H1 (cell line): ENCODE measurements around the gene FOSL1. TPM values are rescaled to one million over a fixed set of nuclear protein-coding genes. Genes with fewer than 3 reads are reported as not detected.

Experiments used
- CTCF ChIA-PET: fragments of 300-600 bp; sonication (Branson Sonifier 250); formaldehyde crosslinking; loops from one replicate; lab custom pipeline; 2021; ENCODE audit not compliant: partially characterized antibody; lab: Charles Lee
- POLR2A ChIA-PET: fragments of 300-600 bp; sonication (Branson Sonifier 250); formaldehyde crosslinking; loops from one replicate; lab custom pipeline; 2021; ENCODE audit warnings: inconsistent platforms; ENCODE audit not compliant: partially characterized antibody; lab: Charles Lee
- DNase-seq, 2 experiments: peaks; one replicate each; pipeline versions ENCODE4 v3.0.0 to v3.0.0-alpha.2; 2010 to 2022; ENCODE audit warnings: low spot score in 2 of 2, low read depth in 1 of 2, mixed read lengths in 1 of 2
- FAIRE-seq: peaks from 2 replicates; lab custom pipeline; 2011; peaks lifted over from hg19 to GRCh38; lab: Jason Lieb, UNC
- H2AFZ ChIP-seq: 2 replicates; pipeline ENCODE4 v1.8.1; 2012; ENCODE audit warnings: low read length, inconsistent platforms
- H2AK5ac ChIP-seq: 2 replicates; pipeline ENCODE4 v1.6.1; 2013; ENCODE audit warnings: low read depth, low read length
- H2BK120ac ChIP-seq: replicated peaks from 2 replicates; pipeline ENCODE3; 2013; ENCODE audit warnings: low read depth, low read length, inconsistent platforms
- H2BK12ac ChIP-seq: 2 replicates; pipeline ENCODE4 v1.6.1; 2013; ENCODE audit warnings: low read depth, low read length
- H2BK15ac ChIP-seq: 2 replicates; pipeline ENCODE4 v1.6.1; 2013; ENCODE audit warnings: low read length
- H2BK20ac ChIP-seq: 2 replicates; pipeline ENCODE4 v1.6.1; 2013; ENCODE audit warnings: low read length
- H2BK5ac ChIP-seq: 2 replicates; pipeline ENCODE4 v1.6.1; 2013; ENCODE audit warnings: low read depth, low read length
- H3K14ac ChIP-seq: 2 replicates; pipeline ENCODE4 v1.6.1; 2013; ENCODE audit warnings: inconsistent platforms; ENCODE audit not compliant: insufficient read length
- H3K18ac ChIP-seq: 2 replicates; pipeline ENCODE4 v1.6.1; 2013; ENCODE audit warnings: low read length; ENCODE audit errors: extremely low read depth
- H3K23ac ChIP-seq: 2 replicates; pipeline ENCODE4 v1.6.1; 2013; ENCODE audit warnings: inconsistent platforms; ENCODE audit not compliant: insufficient read length
- H3K23me2 ChIP-seq: 2 replicates; pipeline ENCODE4 v1.6.1; 2013; ENCODE audit warnings: low read depth, low read length
- H3K27ac ChIP-seq: 2 replicates; pipeline ENCODE4 v1.6.1; 2011; ENCODE audit warnings: low read depth, low read length, inconsistent platforms
- H3K27me3 ChIP-seq, 4 experiments: replicated peaks in 1 of 4; 1 replicate in 1 of 4; 2 replicates in 3 of 4; pipeline versions ENCODE4 v1.6.1 to v1.8.1; 2011 to 2013; ENCODE audit warnings: low read length in 3 of 4, mild to moderate bottlenecking in 3 of 4, inconsistent platforms in 2 of 4, mixed read lengths in 2 of 4, moderate library complexity in 1 of 4; ENCODE audit not compliant: control insufficient read depth in 3 of 4, insufficient read depth in 3 of 4; ENCODE audit errors: extremely low read depth in 1 of 4
- H3K36me3 ChIP-seq, 4 experiments: 2 replicates each; pipeline versions ENCODE4 v1.6.1 to v1.8.1; 2011 to 2013; ENCODE audit warnings: mild to moderate bottlenecking in 4 of 4, low read length in 3 of 4, moderate library complexity in 2 of 4, control low read depth in 1 of 4, inconsistent platforms in 1 of 4; ENCODE audit not compliant: insufficient read depth in 4 of 4, control insufficient read depth in 2 of 4
- H3K4ac ChIP-seq: replicated peaks from 2 replicates; pipeline ENCODE3; 2013; ENCODE audit warnings: low read length, low read depth, mixed read lengths, inconsistent platforms; ENCODE audit not compliant: insufficient read length
- H3K4me1 ChIP-seq, 4 experiments: replicated peaks in 1 of 4; 1 replicate in 1 of 4; 2 replicates in 3 of 4; pipeline versions ENCODE4 v1.6.1 to v1.8.1; 2011 to 2013; ENCODE audit warnings: low read length in 3 of 4, inconsistent platforms in 2 of 4, mixed read lengths in 1 of 4; ENCODE audit not compliant: insufficient read depth in 4 of 4, control insufficient read depth in 3 of 4
- H3K4me2 ChIP-seq, 2 experiments: 2 replicates each; pipeline versions ENCODE4 v1.6.1 to v1.8.1; 2011 to 2013; ENCODE audit warnings: low read depth in 2 of 2, low read length in 2 of 2, control low read depth in 1 of 2, inconsistent platforms in 1 of 2, mild to moderate bottlenecking in 1 of 2; ENCODE audit not compliant: insufficient read depth in 1 of 2
- H3K4me3 ChIP-seq, 4 experiments: fragments of 200-600, 300-600 bp in 1 of 4; sonication (generic), shearing (Covaris generic), sonication (Bioruptor Twin) in 1 of 4; 2 replicates each; pipeline versions ENCODE4 v1.5.1 to v1.8.1; 2011 to 2016; ENCODE audit warnings: low read length in 4 of 4, low read depth in 3 of 4, control low read depth in 2 of 4, inconsistent platforms in 2 of 4, mild to moderate bottlenecking in 2 of 4, mixed read lengths in 1 of 4, moderate library complexity in 1 of 4; ENCODE audit not compliant: insufficient read depth in 2 of 4; ENCODE audit errors: extremely low read depth in 1 of 4
- H3K56ac ChIP-seq: replicated peaks from 2 replicates; pipeline ENCODE3; 2013; ENCODE audit warnings: low read depth, mild to moderate bottlenecking, mixed read lengths, low read length, inconsistent platforms; ENCODE audit not compliant: insufficient read length
- H3K79me1 ChIP-seq: 2 replicates; pipeline ENCODE4 v1.6.1; 2013; ENCODE audit warnings: low read depth, low read length, control low read depth
- H3K79me2 ChIP-seq, 2 experiments: 2 replicates each; pipeline versions ENCODE4 v1.6.1 to v1.8.1; 2012 to 2013; ENCODE audit warnings: low read length in 2 of 2, mild to moderate bottlenecking in 2 of 2, inconsistent platforms in 1 of 2; ENCODE audit not compliant: insufficient read depth in 2 of 2, control insufficient read depth in 1 of 2
- H3K9ac ChIP-seq, 4 experiments: replicated peaks in 1 of 4; 1 replicate in 1 of 4; 2 replicates in 3 of 4; pipeline versions ENCODE4 v1.6.1 to v1.8.1; 2011 to 2013; ENCODE audit warnings: low read depth in 3 of 4, low read length in 3 of 4, control low read depth in 2 of 4, mild to moderate bottlenecking in 2 of 4, moderate library complexity in 2 of 4, inconsistent platforms in 1 of 4; ENCODE audit errors: extremely low read depth in 1 of 4
- H3K9me3 ChIP-seq, 2 experiments: 2 replicates each; pipeline versions ENCODE4 v1.6.1 to v1.8.1; 2012 to 2013; ENCODE audit warnings: mild to moderate bottlenecking in 2 of 2, moderate library complexity in 2 of 2, control low read depth in 1 of 2, inconsistent platforms in 1 of 2, low read depth in 1 of 2, low read length in 1 of 2, mixed read lengths in 1 of 2; ENCODE audit not compliant: insufficient read depth in 2 of 2
- H4K20me1 ChIP-seq, 2 experiments: replicated peaks in 1 of 2; 2 replicates each; pipeline versions ENCODE3 to v1.8.1; 2011 to 2013; ENCODE audit warnings: inconsistent platforms in 2 of 2, low read length in 2 of 2, mild to moderate bottlenecking in 1 of 2; ENCODE audit not compliant: insufficient read depth in 2 of 2, control insufficient read depth in 1 of 2
- H4K5ac ChIP-seq: 2 replicates; pipeline ENCODE4 v1.6.1; 2013; ENCODE audit warnings: low read length, low read depth, mixed read lengths, inconsistent platforms; ENCODE audit not compliant: insufficient read length
- H4K8ac ChIP-seq: 2 replicates; pipeline ENCODE4 v1.8.0; 2013; ENCODE audit warnings: mild to moderate bottlenecking, moderate library complexity, low read length, inconsistent platforms; ENCODE audit not compliant: insufficient read depth; ENCODE audit errors: extremely low read depth
- H4K91ac ChIP-seq: replicated peaks from 2 replicates; pipeline ENCODE3; 2013; ENCODE audit warnings: low read length, mixed read lengths, inconsistent platforms; ENCODE audit not compliant: insufficient read length
- BCL11A ChIP-seq, 2 experiments: IDR thresholded peaks; one replicate each; pipeline ENCODE4 v1.6.1; 2011; ENCODE audit warnings: low read depth in 2 of 2, low read length in 2 of 2, mild to moderate bottlenecking in 2 of 2
- BRCA1 ChIP-seq: IDR thresholded peaks from 2 replicates; pipeline ENCODE4 v1.6.1; 2012; ENCODE audit warnings: low read depth, low read length, improper control_type of control experiment
- CBX8 ChIP-seq: fragments of 300-800, 300-1000 bp; sonication (generic); IDR thresholded peaks from 2 replicates; pipeline ENCODE4 v1.7.1; 2016; ENCODE audit warnings: low read depth, low read length, borderline replicate concordance
- GTF2F1 ChIP-seq: IDR thresholded peaks from 2 replicates; pipeline ENCODE4 v1.6.1; 2012; ENCODE audit warnings: low read depth, low read length, improper control_type of control experiment, borderline replicate concordance
- JUND ChIP-seq: IDR thresholded peaks from 2 replicates; pipeline ENCODE4 v1.6.1; 2011; ENCODE audit warnings: mild to moderate bottlenecking, improper control_type of control experiment, low read length
- NRF1 ChIP-seq: IDR thresholded peaks from 2 replicates; pipeline ENCODE4 v1.6.1; 2011; ENCODE audit warnings: mild to moderate bottlenecking, low read depth, low read length, improper control_type of control experiment
- POU5F1 ChIP-seq: IDR thresholded peaks from 2 replicates; pipeline ENCODE4 v1.6.1; 2011; ENCODE audit warnings: low read depth, mild to moderate bottlenecking, low read length, moderate library complexity
- RAD21 ChIP-seq, 2 experiments: IDR thresholded peaks in 1 of 2; conservative IDR thresholded peaks in 1 of 2; 2 replicates each; pipeline ENCODE4 v1.6.1; 2011; ENCODE audit warnings: low read depth in 2 of 2, low read length in 2 of 2, improper control_type of control experiment in 1 of 2, inconsistent platforms in 1 of 2, mild to moderate bottlenecking in 1 of 2, moderate library complexity in 1 of 2
- SP2 ChIP-seq: IDR thresholded peaks from 2 replicates; pipeline ENCODE4 v1.6.1; 2012; ENCODE audit warnings: mild to moderate bottlenecking, low read length, inconsistent platforms
- SP4 ChIP-seq: IDR thresholded peaks from 2 replicates; pipeline ENCODE4 v1.6.1; 2012; ENCODE audit warnings: low read length, inconsistent platforms
- TEAD4 ChIP-seq: IDR thresholded peaks from 2 replicates; pipeline ENCODE4 v1.6.1; 2012; ENCODE audit warnings: low read depth, low read length, inconsistent platforms, mixed read lengths
- ZNF274 ChIP-seq: IDR thresholded peaks from 2 replicates; pipeline ENCODE4 v1.7.0; 2012; ENCODE audit warnings: low read length, borderline replicate concordance; ENCODE audit errors: extremely low read depth
- WGBS, 2 experiments: shearing (Covaris generic) in 1 of 2; methylation state at CpG; one replicate each; pipeline versions ENCODE4 v1.1.6 to v1.1.7; 2013 to 2015; ENCODE audit warnings: low lambda C conversion rate in 2 of 2, mixed read lengths in 2 of 2, inconsistent platforms in 1 of 2, low coverage in 1 of 2, missing lambda C conversion rate in 1 of 2; ENCODE audit not compliant: insufficient replicate concordance in 2 of 2, insufficient coverage in 1 of 2, insufficient read length in 1 of 2; ENCODE audit errors: extremely low coverage in 1 of 2, missing lambda C conversion rate in 1 of 2; 5-methylcytosine and 5-hydroxymethylcytosine counted together
- polyA plus RNA-seq, 7 experiments: library from polyadenylated mRNA; depleted of rRNA in 3 of 7; stranded (reverse) in 5 of 7; unstranded in 2 of 7; fragments of >200 nt in 5 of 7; fragments of 200-250 nt in 2 of 7; gene quantifications; 1 replicate in 5 of 7; 2 replicates in 1 of 7; 4 replicates in 1 of 7; pipeline versions ENCODE4 v1.2.1 to v1.2.3, GENCODE V29; 2011 to 2013; ENCODE audit warnings: missing spikeins in 2 of 7, mixed read lengths in 2 of 7
- total RNA-seq: library from RNA; stranded (reverse); fragmentation: NEBNext Ultra II Directional; extraction: Animal tissue kit (Norgen Biotek cat#: 25700); gene quantifications from 2 replicates; pipeline ENCODE4 v1.2.1, GENCODE V29; 2021

FOSL1 gene
- total and polyA plus RNA-seq, 2 of the 8 experiments (the other 6 are each of a cell fraction or from before 2014, with no cell fraction given): 6.3 to 7.2 TPM

DNA sequence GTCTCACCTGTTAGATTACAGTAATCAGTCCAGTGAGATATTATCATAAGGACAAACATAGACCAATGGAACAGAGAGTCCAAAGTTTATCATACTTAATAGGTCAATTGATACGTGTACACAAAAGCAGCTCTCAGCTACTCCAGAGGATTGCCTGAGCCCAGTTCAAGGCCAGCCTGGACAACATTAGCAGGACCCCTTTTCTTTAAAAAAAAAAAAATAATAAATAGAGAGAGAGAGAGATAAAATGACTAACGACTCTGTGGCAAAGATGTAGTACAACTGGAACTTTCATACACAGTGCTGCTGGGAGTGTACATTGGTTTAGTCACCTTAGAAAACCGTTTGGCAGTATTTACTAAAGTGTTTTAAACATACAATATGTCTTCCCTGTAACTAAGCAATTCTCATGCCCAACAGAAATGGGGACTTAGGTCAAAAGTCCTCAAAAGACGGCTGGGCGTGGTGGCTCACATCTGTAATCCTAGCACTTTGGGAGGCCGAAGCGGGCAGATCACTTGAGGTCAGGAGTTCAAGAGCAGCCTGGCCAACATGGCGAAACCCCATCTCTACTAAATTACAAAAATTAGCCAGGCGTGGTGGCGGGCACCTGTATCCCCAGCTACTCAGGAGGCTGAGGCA is 55.8 kb downstream of the FOSL1 start:
- no peak for FAIRE-seq
- Histone ChIP-seq H2BK15ac (no peak overlapping the region), H2AK5ac (no peak overlapping the region), H3K4me2 (no peak overlapping the region), H3K18ac (no peak overlapping the region), H2BK20ac (no peak overlapping the region), H3K9ac (no peak overlapping the region), H4K20me1 (no peaks in the 10 kb centered on the region), H3K14ac (no peak overlapping the region), H3K23me2 (no peaks in the 10 kb centered on the region), H4K5ac (no peak overlapping the region), H3K36me3 (no peaks in the 10 kb centered on the region), H3K27me3 (no peaks in the 10 kb centered on the region; a peak in 1 of 7 replicates), H2BK5ac (no peak overlapping the region), H2BK120ac (no peak overlapping the region), H4K8ac (no peak overlapping the region), H2AFZ (no peak overlapping the region), H3K27ac (no peak overlapping the region), H3K4me1 (no peaks in the 10 kb centered on the region; a peak in 1 of 7 replicates), H3K56ac (no peak overlapping the region)
- CTCF ChIA-PET: interaction anchor here (0.5 to 15.2 kb wide), 7 partner anchors 8 to 124 kb away, joined by 3 to 283 read pairs (median 6); partner anchors contain the start of genes CCDC85B, CFL1, CTSW and FIBP
- TF ChIP-seq RAD21 (IDR thresholded peaks at IDR 0.05 in 1 of 2, conservative IDR thresholded peaks at IDR 0.05 in 1 of 2; ENCODE audit: low read depth in 2 of 2, low read length in 2 of 2) (no peak), SP4 (no peak), CBX8 (no peak), SP2 (no peak), BCL11A (IDR thresholded peaks at IDR 0.05; ENCODE audit: low read depth in 2 of 2, low read length in 2 of 2) (no peak), TEAD4 (no peak), NRF1 (no peak), JUND (no peak), ZNF274 (no peak), GTF2F1 (no peak), POU5F1 (no peak), BRCA1 (no peak)
- TF ChIP-seq, all 59 proteins: peak for 0
- H2BK12ac ChIP-seq: no peak overlapping the region
- no peak overlapping the region for H3K4me3 ChIP-seq
- no peak overlapping the region for H3K4ac ChIP-seq
- POLR2A ChIA-PET: interaction anchor here (0.6 to 38.3 kb wide), 4 partner anchors 9 to 474 kb away, joined by 3 to 1071 read pairs (median 4); partner anchors contain the start of genes CCDC85B, CFL1, CTSW and EFEMP2
- WGBS, 2 experiments: 81% methylated on average over 10 of the region's 10 CpGs; no CpG with 5 or more reads in 1 of the 2 experiments
- no peaks in the 10 kb centered on the region for H3K79me1 ChIP-seq
- H3K23ac ChIP-seq: no peak overlapping the region
- H3K9me3 ChIP-seq: no peaks in the 10 kb centered on the region
- no peak for DNase-seq
- H3K79me2 ChIP-seq: no peaks in the 10 kb centered on the region
- H4K91ac ChIP-seq: no peak overlapping the region
